Measurements from ENCODE around the gene SGSM2. TPM values are rescaled to one million over a fixed set of nuclear protein-coding genes. Genes with fewer than 3 reads are reported as not detected.

The SGSM2 gene
- total and polyA plus RNA-seq, 2 of the 13 experiments (the other 11 are each of a cell fraction or from before 2014, with no cell fraction given) = 30.4 to 51.3 TPM

DNA sequence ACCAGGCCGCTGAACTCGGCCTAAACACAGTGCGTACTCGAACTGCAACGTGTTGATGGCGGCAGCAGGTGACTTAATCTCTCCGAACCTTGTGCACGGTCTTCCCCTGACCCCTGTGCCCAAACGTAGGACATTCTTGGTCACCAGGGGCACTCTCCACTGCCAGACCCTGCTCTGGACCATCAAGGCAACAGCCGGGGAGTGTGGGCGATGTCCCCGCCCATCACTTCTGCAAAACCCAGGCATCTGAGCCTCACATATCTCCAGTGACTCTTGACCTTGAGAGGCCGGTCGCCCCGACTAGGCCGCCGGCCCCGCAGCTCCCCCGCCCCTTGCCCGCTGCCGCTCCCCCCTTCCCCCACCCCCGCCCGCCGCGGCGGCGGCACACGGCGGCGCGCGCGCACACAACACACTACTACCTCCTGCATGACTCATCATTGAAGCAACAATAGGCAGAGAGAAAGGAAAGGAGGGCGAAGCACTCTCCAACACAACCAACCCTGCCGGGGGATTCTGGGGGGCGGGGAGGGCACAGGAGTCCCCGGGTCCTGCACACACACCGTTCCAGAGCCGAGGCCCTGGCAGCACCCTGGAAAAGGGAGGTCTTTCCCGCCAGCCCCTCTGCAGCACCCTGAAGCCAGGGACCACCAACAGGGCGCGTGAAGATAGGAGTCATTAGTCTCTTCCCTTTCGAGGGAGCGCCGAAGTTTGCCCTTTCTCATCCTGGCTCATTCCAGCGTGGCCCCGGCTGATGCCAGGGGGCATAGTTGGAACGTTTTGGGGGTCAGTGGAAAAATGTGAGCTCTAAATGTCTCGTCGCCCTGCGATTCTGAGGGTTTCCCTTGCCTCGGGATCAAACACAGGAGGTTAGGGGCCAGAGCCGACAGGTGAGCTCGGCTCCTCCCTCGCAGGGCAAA, 61.6 kb downstream of the SGSM2 start (continued):
- TF ChIP-seq FOXC1 (CRISPR knock-in tag; IDR thresholded peaks at IDR 0.05; ENCODE audit: borderline replicate concordance) = 0 out of 2 replicates have a peak, but pooled peaks have one; percentile 27
- TF ChIP-seq, protein P1, sequence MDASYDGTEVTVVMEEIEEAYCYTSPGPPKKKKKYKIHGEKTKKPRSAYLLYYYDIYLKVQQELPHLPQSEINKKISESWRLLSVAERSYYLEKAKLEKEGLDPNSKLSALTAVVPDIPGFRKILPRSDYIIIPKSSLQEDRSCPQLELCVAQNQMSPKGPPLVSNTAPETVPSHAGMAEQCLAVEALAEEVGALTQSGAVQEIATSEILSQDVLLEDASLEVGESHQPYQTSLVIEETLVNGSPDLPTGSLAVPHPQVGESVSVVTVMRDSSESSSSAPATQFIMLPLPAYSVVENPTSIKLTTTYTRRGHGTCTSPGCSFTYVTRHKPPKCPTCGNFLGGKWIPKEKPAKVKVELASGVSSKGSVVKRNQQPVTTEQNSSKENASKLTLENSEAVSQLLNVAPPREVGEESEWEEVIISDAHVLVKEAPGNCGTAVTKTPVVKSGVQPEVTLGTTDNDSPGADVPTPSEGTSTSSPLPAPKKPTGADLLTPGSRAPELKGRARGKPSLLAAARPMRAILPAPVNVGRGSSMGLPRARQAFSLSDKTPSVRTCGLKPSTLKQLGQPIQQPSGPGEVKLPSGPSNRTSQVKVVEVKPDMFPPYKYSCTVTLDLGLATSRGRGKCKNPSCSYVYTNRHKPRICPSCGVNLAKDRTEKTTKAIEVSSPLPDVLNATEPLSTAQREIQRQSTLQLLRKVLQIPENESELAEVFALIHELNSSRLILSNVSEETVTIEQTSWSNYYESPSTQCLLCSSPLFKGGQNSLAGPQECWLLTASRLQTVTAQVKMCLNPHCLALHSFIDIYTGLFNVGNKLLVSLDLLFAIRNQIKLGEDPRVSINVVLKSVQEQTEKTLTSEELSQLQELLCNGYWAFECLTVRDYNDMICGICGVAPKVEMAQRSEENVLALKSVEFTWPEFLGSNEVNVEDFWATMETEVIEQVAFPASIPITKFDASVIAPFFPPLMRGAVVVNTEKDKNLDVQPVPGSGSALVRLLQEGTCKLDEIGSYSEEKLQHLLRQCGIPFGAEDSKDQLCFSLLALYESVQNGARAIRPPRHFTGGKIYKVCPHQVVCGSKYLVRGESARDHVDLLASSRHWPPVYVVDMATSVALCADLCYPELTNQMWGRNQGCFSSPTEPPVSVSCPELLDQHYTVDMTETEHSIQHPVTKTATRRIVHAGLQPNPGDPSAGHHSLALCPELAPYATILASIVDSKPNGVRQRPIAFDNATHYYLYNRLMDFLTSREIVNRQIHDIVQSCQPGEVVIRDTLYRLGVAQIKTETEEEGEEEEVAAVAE (CRISPR knock-in tag; IDR thresholded peaks at IDR 0.05; ENCODE audit: borderline replicate concordance) = no peak
- TF ChIP-seq FOXK2 (IDR thresholded peaks at IDR 0.05) = no peak
- TF ChIP-seq ZNF709 (CRISPR knock-in tag; IDR thresholded peaks at IDR 0.05) = 0 out of 2 replicates have a peak, but pooled peaks have one; percentile 52
- peak; percentile 43; the same call in 1 of the 2 replicates for TF ChIP-seq POLR2G (IDR thresholded peaks at IDR 0.05; ENCODE audit: low read depth, low read length)
- 0 out of 2 replicates have a peak, but pooled peaks have one; percentile 50 for TF ChIP-seq CCDC6 (CRISPR knock-in tag; IDR thresholded peaks at IDR 0.05)
- TF ChIP-seq SALL1 (CRISPR knock-in tag; IDR thresholded peaks at IDR 0.05) = peak; percentile 13; the same call in 1 of the 2 replicates
- TF ChIP-seq HNRNPL (IDR thresholded peaks at IDR 0.05; ENCODE audit: low read depth, low read length) = 0 out of 2 replicates have a peak, but pooled peaks have one; percentile 81
- no peak for TF ChIP-seq ZFAT (CRISPR knock-in tag; conservative IDR thresholded peaks at IDR 0.05)
- peak; percentile 22 for TF ChIP-seq ASH2L (IDR thresholded peaks at IDR 0.05; ENCODE audit: insufficient read length, low read depth, low read length)
- no peak for TF ChIP-seq TOPORS (CRISPR knock-in tag; IDR thresholded peaks at IDR 0.05)
- TF ChIP-seq ZNF749 (CRISPR knock-in tag; IDR thresholded peaks at IDR 0.05; ENCODE audit: borderline replicate concordance) = no peak
- TF ChIP-seq POLR2A (IDR thresholded peaks at IDR 0.05; ENCODE audit: insufficient read depth in 1 of 2, low read depth in 2 of 2, low read length in 2 of 2) = peak; percentile 43 to 84
- no peak for TF ChIP-seq LCORL (IDR thresholded peaks at IDR 0.05)
- TF ChIP-seq LCORL (CRISPR knock-in tag; IDR thresholded peaks at IDR 0.05) = 0 out of 2 replicates have a peak, but pooled peaks have one; percentile 22
- TF ChIP-seq ZBTB7A (CRISPR knock-in tag; IDR thresholded peaks at IDR 0.05) = 0 out of 2 replicates have a peak, but pooled peaks have one; percentile 24
- peak; percentile 11; the same call in 1 of the 2 replicates for TF ChIP-seq ZNF263 (CRISPR knock-in tag; IDR thresholded peaks at IDR 0.05)
- TF ChIP-seq ZZZ3 (CRISPR knock-in tag; IDR thresholded peaks at IDR 0.05; ENCODE audit: borderline replicate concordance) = no peak
- TF ChIP-seq CBX5 (CRISPR knock-in tag; IDR thresholded peaks at IDR 0.05; ENCODE audit: borderline replicate concordance) = no peak; the same call in 1 of the 2 replicates
- TF ChIP-seq NCOA2 (CRISPR knock-in tag; IDR thresholded peaks at IDR 0.05) = 0 out of 2 replicates have a peak, but pooled peaks have one; percentile 6
- TF ChIP-seq ZFY (CRISPR knock-in tag; IDR thresholded peaks at IDR 0.05) = peak; percentile 49
- 0 out of 2 replicates have a peak, but pooled peaks have one; percentile 27 for TF ChIP-seq GZF1 (CRISPR knock-in tag; IDR thresholded peaks at IDR 0.05)
- TF ChIP-seq CHD4 (IDR thresholded peaks at IDR 0.05; ENCODE audit: borderline replicate concordance, low read length) = peak; percentile 70; the same call in 1 of the 2 replicates
- peak; percentile 18; the same call in 1 of the 2 replicates for TF ChIP-seq PHF8 (CRISPR knock-in tag; IDR thresholded peaks at IDR 0.05)
- TF ChIP-seq NFE2L1 (CRISPR knock-in tag; IDR thresholded peaks at IDR 0.05; ENCODE audit: borderline replicate concordance) = no peak
- TF ChIP-seq SOX6 (IDR thresholded peaks at IDR 0.05) = no peak
- peak; percentile 22 for TF ChIP-seq SOX6 (CRISPR knock-in tag; IDR thresholded peaks at IDR 0.05)

All from HepG2 (cell line).